Left cardiac atrium (tissue), 4 donors: ENCODE results near the gene PSAPL1. TPM values are rescaled to one million over a fixed set of nuclear protein-coding genes. Genes with fewer than 3 reads are reported as not detected.

ENCODE experiments used
- ATAC-seq, 2 donors: fragments of 200-7000 bp; cut with Tn5 transposase; one replicate each; pipeline ENCODE4 v1.9.1; 2020; ENCODE audit warnings: mild to moderate bottlenecking in 2 of 2, moderate library complexity in 2 of 2
- DNase-seq: peaks from one replicate; pipeline ENCODE4 v3.0.0-alpha.2; 2020
- intact Hi-C, 2 donors: fragments of 100-400 bp; cut with DNase I; formaldehyde crosslinking; loops; one replicate each; pipeline versions ENCODE4 v1.14.1 to v1.15.1; 2022 to 2023
- total RNA-seq, 2 donors: library from RNA; stranded (reverse); fragmentation: NEBNext Ultra II Directional; extraction: Animal tissue kit (Norgen Biotek cat#: 25700); gene quantifications; one replicate each; pipeline ENCODE4 v1.2.1, GENCODE V29; 2021
- donor health status: DM: no; HTN: yes; CAD: no.
- donor health status: DM: no; HTN: yes; CAD: no; lungs with severe emphysema.
- donor health status: DM: yes; HTN: yes; CAD: no.
- donor health status: Dilated cardiomyopathy.

Gene PSAPL1
- total RNA-seq, 2 donors from 2014 or later: not detected

DNA sequence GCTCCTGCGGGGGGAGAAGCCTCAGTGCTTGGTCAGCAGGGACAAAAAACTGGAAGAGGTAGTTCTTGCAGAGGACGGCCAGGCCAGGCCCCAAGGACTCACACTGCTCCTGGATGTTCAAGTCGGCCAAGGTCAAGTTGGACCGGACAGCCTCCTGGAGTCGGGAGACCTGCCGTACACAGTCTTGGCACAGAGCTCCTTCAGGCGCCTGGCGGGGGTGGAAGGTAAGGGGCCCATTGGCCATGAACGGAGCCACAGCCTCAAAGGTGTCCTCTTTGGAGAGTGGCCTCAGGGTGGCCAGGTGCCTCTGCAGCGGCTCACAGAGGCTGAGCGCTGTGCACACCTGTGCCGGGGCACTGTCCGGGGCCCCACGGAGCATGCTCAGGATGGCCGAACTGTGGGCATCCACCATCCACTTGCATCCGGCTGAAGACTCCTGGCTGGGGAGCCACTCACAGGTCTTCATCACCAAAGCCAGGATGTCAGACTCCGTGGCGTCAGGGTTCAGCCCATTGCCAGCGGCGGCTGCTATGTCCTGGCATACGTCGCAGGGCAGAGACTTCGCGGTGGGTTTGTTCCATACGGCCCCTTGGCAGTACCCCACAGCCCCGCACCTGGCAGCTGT is 477 bp downstream of the PSAPL1 start:
- intact Hi-C loops: no loop called here
- ATAC-seq (no peak), DNase-seq (no peak)

GRCh38 chr4:7433376-7434140 is 1.2 kb downstream of the PSAPL1 start:
- intact Hi-C loops: no loop called here
- DNase-seq (no peak), ATAC-seq (no peak)

GRCh38 chr4:7432531-7433375 is 2.0 kb downstream of the PSAPL1 start:
- DNase-seq: no peak
- no peak for ATAC-seq
- intact Hi-C loops: no loop called here

- DNase-seq (no peak), ATAC-seq (no peak)
- intact Hi-C loops: no loop called here
Measured at GRCh38 chr4:7431696-7432530, 2.8 kb downstream of the PSAPL1 start.

DNA sequence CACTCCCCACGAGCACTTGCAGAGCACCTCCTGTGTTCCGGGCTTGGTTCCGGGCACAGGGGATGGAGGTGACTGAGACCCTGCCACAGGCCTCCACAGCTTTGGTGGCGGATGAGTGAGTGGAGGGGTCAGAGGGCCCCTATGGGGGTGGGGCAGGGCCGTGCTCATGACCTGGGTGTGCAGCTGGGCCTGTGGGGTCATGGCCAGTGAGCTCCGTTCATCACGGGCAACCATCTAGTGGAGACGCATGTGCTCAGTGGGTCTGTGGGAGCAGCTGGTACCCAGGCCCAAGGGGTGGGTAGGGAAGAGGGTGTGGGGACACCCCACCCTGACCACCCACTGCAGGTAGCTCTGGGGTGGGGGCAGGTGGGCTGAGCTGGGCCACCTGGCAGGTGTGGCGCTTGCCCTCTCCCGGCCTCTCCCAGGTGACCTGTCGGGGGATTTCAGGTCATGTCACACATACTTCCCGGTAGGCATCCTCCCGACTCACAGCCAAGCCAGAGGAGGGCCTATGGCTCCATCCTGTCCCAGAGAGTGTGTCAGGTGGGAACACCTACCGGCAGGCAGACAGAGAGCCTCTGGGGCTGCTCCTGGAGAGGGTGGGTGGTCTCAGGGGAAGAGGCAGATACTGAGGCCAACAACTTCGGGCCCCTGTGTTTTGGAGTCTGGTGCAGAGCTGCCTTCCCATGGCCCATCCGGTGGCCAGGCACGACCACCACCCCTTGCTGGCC is 3.6 kb downstream of the PSAPL1 start:
- intact Hi-C loops: no loop called here
- ATAC-seq: no peak
- no peak for DNase-seq

DNA sequence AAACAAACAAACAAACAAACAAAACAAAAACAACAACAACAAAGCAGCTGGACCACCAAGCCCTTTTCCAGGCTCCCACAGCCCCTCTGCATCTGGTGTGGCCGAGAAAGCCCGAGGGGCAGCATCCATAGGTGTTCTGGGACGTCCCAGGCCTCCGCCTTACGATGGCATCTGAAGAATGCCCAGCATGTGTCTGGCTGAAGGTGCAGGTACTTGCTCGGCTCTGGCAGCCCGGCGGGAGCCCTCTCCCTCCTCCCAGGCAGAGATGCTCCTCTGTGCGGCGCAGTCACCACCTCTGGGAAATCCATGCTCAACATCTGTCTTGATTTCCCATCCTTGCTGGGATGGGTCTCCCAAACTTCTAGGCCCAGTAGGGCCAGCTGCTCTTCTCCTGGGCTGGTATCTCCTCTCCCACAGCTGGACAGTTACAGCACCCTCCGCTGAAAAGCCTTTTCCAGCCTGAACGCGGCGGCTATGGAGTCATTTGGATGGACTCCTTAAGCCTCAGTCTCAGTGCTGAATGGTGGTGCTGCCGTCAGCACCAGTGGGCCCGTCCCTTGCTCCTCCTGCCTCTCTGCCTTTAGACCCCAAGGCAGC is 4.3 kb downstream of the PSAPL1 start:
- ATAC-seq: no peak
- no peak for DNase-seq
- intact Hi-C loops: no loop called here

DNA sequence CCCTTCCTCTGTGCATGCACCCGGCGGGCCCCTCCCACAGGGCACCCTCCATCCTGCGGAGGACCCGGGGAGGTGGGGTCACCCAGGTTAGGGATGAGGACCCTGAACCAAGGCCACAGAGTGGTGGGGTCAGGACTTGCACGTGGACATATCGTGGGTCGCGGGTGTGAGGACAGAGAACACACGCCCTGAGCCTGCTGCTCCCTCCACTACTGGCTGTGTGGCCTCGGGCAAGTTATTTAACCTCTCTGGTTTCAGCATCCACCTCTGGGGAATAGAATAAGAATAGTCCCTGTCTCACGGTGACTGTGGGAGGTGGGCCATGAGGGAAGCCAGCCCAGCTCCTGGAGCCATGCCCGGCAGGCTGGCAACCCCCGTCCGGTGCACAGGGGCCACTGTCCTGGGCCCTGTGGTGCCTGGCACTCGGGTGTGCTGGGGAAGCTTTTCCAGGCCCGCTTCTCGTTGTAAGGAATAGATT is 5.1 kb downstream of the PSAPL1 start:
- intact Hi-C loops: no loop called here
- ATAC-seq (no peak), DNase-seq (no peak)

DNA sequence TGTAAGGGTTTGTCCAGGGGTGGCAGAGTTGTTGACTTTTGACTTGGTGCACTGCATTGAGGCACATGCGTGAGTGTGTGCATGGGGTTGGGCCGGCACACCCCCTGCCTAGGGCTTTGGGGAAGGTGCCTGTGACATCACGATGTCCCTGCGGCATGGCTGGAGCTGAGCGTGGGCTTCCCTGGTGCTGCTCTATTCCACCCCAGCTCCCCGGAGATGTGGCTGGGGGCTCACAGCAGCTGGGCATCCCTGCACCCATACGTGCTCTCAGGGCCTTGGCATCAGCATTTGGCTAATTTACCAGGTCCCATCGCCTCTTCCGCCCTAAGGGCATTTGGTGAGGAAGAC is 5.7 kb downstream of the PSAPL1 start:
- no peak for DNase-seq

DNA sequence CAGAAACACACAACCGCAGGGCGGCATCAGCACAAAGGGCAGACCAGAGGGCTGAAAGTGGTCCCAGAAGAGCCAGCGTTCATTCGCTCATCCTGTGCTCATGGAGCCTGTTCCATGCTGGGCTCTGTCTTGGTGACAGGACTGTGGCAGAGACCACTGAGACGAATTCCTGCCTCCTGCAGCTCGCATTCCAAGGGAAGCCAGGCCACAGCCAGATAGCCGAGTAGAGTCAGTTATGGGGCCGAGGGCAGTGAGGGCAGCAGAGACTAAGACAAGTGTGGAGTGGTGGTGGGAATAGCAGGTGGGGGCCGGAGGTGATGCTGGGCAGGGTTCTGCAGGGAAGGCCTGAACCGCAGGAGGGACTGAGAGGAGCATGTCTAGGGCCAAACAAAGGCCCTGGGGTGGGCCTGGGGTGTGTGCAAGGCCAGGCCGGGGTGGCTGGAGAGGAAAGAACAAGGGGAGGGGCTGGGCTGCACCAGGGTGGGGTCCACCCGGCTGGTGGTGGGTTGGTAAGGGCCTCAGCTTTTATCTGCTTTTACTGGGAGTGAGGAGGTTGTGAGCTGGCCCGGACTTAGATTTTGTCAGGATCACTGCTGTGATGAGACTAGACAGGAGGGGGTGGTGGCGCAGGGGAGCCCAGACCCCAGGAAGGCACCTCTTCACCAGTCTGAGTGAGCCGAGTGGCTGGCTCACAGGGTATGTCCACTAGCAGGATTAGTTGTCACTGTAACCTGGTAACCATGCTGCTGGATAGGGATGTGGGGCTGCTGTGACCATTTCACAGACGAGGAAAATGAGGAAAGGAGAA is 6.3 kb downstream of the PSAPL1 start:
- intact Hi-C loops: no loop called here
- ATAC-seq (no peak), DNase-seq (no peak)

More for the DNA sequence above, 5.7 kb downstream of the PSAPL1 start:
- no peak for ATAC-seq
- intact Hi-C loops: no loop called here

- intact Hi-C loops: no loop called here
- ATAC-seq (no peak), DNase-seq (no peak)
Measured at GRCh38 chr4:7427831-7428260, 6.9 kb downstream of the PSAPL1 start.

DNA sequence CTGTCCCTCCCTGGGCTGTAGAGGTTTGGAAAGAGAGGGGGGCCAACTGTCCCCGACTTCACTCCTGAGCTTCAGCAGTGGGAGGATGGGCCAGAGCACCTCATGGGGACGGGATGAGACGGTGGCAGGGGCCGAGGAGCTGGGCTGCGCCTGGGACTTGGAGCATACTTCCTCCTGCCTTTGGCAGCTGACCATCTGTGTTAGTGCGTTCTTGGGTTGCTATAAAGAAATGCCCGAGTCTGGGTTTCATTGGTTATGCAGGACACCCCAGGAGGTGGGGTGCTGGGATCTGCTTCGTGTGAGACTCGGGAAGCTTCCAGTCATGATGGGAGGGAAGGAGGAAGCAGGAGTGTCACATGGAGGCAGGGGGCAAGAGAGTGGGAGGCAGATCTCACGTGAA is 7.4 kb downstream of the PSAPL1 start:
- ATAC-seq (no peak), DNase-seq (no peak)
- intact Hi-C loops: no loop called here

GRCh38 chr4:7426525-7427171 is 8.1 kb downstream of the PSAPL1 start:
- ATAC-seq (no peak), DNase-seq (no peak)
- intact Hi-C loops: no loop called here

DNA sequence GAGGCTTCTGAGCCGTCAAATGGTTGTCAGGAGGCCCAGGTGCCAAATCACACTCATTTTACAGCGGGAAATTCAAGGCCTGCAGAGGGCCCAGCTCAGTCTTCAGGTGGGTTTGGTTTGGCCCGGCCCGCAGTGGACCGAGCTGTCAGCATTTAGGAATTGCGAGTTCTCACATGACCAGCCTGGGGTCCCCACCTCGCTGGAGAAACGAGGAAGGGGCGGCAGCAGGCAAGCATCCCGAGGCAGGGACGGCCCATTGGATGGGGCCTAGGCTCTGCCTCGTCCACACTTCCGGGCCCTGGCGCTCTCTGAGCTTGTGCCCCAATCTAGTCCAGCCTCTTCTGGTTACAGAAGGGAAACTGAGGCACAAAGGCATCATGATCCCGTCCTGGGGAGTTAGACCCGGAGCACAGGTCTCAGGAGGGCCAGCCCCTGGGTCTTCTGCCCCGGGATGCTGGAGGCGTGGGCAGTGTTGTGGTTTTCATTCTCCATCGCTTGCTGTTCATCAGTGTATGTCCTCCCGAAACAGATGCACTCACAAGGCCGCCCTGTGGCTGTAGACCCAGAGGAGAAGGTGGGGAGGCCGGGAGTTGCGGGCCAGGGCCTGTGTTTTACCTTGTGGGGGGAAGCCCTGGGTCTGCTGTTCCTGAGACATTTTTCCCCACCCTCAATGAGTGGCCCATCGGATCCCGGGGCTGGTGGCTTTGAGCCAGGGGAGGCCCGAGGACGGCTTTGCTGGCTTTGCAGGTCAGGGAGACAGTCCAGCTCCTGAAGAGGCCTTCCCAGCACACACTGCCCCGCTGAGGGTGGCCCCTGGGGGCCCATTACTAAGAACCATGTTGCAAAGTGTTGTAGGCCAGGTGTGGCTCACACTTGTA is 8.9 kb downstream of the PSAPL1 start:
- intact Hi-C loops: no loop called here
- DNase-seq (no peak), ATAC-seq (no peak)

DNA sequence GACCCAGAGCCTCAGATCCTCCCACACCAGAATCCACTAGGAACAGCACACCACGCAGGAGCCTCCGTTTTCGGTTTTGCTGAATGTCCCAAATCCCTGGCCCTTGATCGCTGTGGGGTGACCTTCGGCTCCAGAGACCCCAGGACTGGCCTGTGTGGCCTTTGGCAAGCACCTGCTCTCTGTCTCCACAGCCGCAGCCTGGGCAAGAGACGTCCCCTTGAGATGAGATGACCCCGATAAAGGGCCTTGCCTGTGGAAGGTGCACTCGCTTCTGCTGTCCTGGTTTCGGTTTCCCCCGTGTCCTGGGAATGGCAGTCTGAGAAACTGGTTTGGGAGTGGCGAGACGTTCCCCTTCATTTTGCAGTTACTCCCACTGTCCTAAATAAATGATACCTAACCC is 9.6 kb downstream of the PSAPL1 start:
- ATAC-seq: no peak
- intact Hi-C loops: no loop called here
- DNase-seq: no peak

DNA sequence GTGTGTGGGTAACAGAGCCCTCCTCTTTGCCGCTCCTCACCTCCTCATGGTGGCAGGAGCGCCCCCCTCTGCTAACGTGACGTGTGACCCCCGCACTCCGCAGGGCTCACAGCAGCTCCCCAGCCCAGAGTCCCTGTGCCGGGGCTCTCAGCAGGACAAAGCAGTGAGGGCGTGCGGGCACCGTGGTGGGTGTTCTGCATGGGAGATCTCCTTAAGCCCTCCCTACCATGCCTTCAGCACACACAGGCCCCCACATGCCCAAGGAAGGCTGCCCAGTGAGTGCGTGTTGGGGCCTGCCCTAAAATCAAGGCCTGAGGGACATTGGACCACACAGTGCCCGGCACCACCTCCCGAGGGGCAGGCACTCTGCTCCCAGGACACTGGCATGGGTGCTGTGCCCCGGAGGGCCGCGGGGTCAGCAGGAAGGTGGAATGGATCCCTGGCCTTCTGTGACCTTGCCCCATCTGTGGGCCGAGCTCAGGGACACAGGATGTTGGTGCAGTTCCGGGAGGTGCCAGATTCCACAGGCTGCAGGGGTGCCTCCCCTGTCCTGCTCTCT is 10.1 kb downstream of the PSAPL1 start:
- DNase-seq: no peak
- intact Hi-C loops: no loop called here
- ATAC-seq: no peak
